IMR-90 (cell line): Measurements from ENCODE around the gene EPN2. TPM values are rescaled to one million over a fixed set of nuclear protein-coding genes. Genes with fewer than 3 reads are reported as not detected.

Experiments used
- ATAC-seq: fragments of 200-7000 bp; cut with Tn5 transposase; 2 replicates; pipeline ENCODE4 v1.9.1; 2020; ENCODE audit warnings: low read depth, mild to moderate bottlenecking, moderate library complexity
- BruUV-seq: library from RNA; stranded (reverse); fragments of 400-500 nt; replicated peaks from 2 replicates; lab custom pipeline; 2021; lab: Mats Ljungman, UMichigan
- CTCF ChIA-PET: fragments of 300-600 bp; formaldehyde crosslinking; extraction: SDS; loops from one replicate; lab custom pipeline; 2021; ENCODE audit warnings: antibody characterized with exemption; lab: Yijun Ruan, JAX
- POLR2A ChIA-PET: fragments of 300-600 bp; sonication (Branson Sonifier 250); formaldehyde crosslinking; loops from one replicate; lab custom pipeline; 2022; ENCODE audit warnings: antibody characterized with exemption; ENCODE audit not compliant: unreplicated experiment; lab: Charles Lee
- DNase-seq: peaks from one replicate; pipeline ENCODE4 v3.0.0; 2013
- H2AFZ ChIP-seq: replicated peaks from 2 replicates; pipeline ENCODE3; 2013; ENCODE audit warnings: low read length, mild to moderate bottlenecking; ENCODE audit not compliant: poor library complexity
- H2AK5ac ChIP-seq: 2 replicates; pipeline ENCODE4 v1.6.1; 2013; ENCODE audit warnings: low read depth, low read length, inconsistent platforms
- H2AK9ac ChIP-seq: replicated peaks from 2 replicates; pipeline ENCODE3; 2013; ENCODE audit warnings: mild to moderate bottlenecking, low read depth, low read length, moderate library complexity; ENCODE audit not compliant: poor library complexity
- H2BK120ac ChIP-seq: 2 replicates; pipeline ENCODE4 v1.6.1; 2013; ENCODE audit warnings: low read depth, low read length, inconsistent platforms
- H2BK15ac ChIP-seq: 3 replicates; pipeline ENCODE4 v1.6.1; 2013; ENCODE audit warnings: low read depth, low read length, inconsistent platforms
- H2BK20ac ChIP-seq: 2 replicates; pipeline ENCODE4 v1.6.1; 2013; ENCODE audit warnings: low read depth, mild to moderate bottlenecking, inconsistent platforms, low read length, moderate library complexity
- H2BK5ac ChIP-seq: 2 replicates; pipeline ENCODE4 v1.6.1; 2013; ENCODE audit warnings: mild to moderate bottlenecking, low read depth, low read length, inconsistent platforms; ENCODE audit not compliant: poor library complexity, severe bottlenecking
- H3K14ac ChIP-seq: replicated peaks from 2 replicates; pipeline ENCODE4 v1.6.1; 2013; ENCODE audit warnings: low read depth, low read length, inconsistent platforms
- H3K18ac ChIP-seq: 2 replicates; pipeline ENCODE4 v1.6.1; 2013; ENCODE audit warnings: low read depth, low read length, control low read depth
- H3K23ac ChIP-seq: 2 replicates; pipeline ENCODE4 v1.6.1; 2013; ENCODE audit warnings: low read depth, low read length, inconsistent platforms
- H3K27ac ChIP-seq: 2 replicates; pipeline ENCODE4 v1.5.1; 2013; ENCODE audit warnings: mild to moderate bottlenecking, control low read depth, low read length; ENCODE audit not compliant: insufficient read depth
- H3K27me3 ChIP-seq: 2 replicates; pipeline ENCODE4 v1.6.1; 2013; ENCODE audit warnings: low read length; ENCODE audit not compliant: control insufficient read depth, insufficient read depth
- H3K36me3 ChIP-seq: 2 replicates; pipeline ENCODE4 v1.6.1; 2013; ENCODE audit warnings: low read length, mixed read lengths; ENCODE audit not compliant: control insufficient read depth, insufficient read depth
- H3K4ac ChIP-seq: 2 replicates; pipeline ENCODE4 v1.6.1; 2013; ENCODE audit warnings: low read depth, low read length, inconsistent platforms
- H3K4me1 ChIP-seq: 2 replicates; pipeline ENCODE4 v1.6.1; 2013; ENCODE audit warnings: low read length, mixed read lengths; ENCODE audit not compliant: control insufficient read depth, insufficient read depth
- H3K4me2 ChIP-seq: 2 replicates; pipeline ENCODE4 v1.6.1; 2013; ENCODE audit warnings: low read depth, mild to moderate bottlenecking, control low read depth, low read length, moderate library complexity
- H3K4me3 ChIP-seq: 2 replicates; pipeline ENCODE4 v1.5.1; 2013; ENCODE audit warnings: low read depth, mild to moderate bottlenecking, control low read depth, low read length, moderate library complexity; ENCODE audit not compliant: insufficient read depth
- H3K56ac ChIP-seq: 2 replicates; pipeline ENCODE4 v1.6.1; 2013; ENCODE audit warnings: low read length, inconsistent platforms; ENCODE audit not compliant: insufficient read depth; ENCODE audit errors: extremely low read depth
- H3K79me1 ChIP-seq, 2 experiments: 2 replicates each; pipeline ENCODE4 v1.6.1; 2013; ENCODE audit warnings: low read length in 2 of 2, inconsistent platforms in 1 of 2, low read depth in 1 of 2
- H3K9ac ChIP-seq: 2 replicates; pipeline ENCODE4 v1.6.1; 2013; ENCODE audit warnings: low read depth, low read length, control low read depth
- H3K9me1 ChIP-seq: 2 replicates; pipeline ENCODE4 v1.6.1; 2013; ENCODE audit warnings: low read length, inconsistent platforms; ENCODE audit not compliant: insufficient read depth
- H3K9me3 ChIP-seq: 2 replicates; pipeline ENCODE4 v1.6.1; 2013; ENCODE audit warnings: low read length; ENCODE audit not compliant: control insufficient read depth, insufficient read depth
- H4K20me1 ChIP-seq: 2 replicates; pipeline ENCODE4 v1.6.1; 2013; ENCODE audit warnings: low read length, inconsistent platforms; ENCODE audit not compliant: insufficient read depth
- H4K5ac ChIP-seq: 2 replicates; pipeline ENCODE4 v1.6.1; 2013; ENCODE audit warnings: mild to moderate bottlenecking, low read depth, low read length, control low read depth
- H4K8ac ChIP-seq, 2 experiments: 2 replicates each; pipeline ENCODE4 v1.6.1; 2013; ENCODE audit warnings: low read depth in 2 of 2, low read length in 2 of 2, control low read depth in 1 of 2, inconsistent platforms in 1 of 2
- H4K91ac ChIP-seq: 2 replicates; pipeline ENCODE4 v1.6.1; 2013; ENCODE audit warnings: low read depth, low read length, inconsistent platforms; ENCODE audit not compliant: insufficient read depth
- BHLHE40 ChIP-seq: fragments of 150-350 bp; IDR thresholded peaks from 2 replicates; pipeline ENCODE4 v1.6.1; 2016; ENCODE audit warnings: mild to moderate bottlenecking, low read depth, low read length
- ELK1 ChIP-seq: fragments of 150-350 bp; IDR thresholded peaks from 2 replicates; pipeline ENCODE4 v1.6.1; 2016; ENCODE audit warnings: low read depth, mild to moderate bottlenecking, low read length, moderate library complexity, borderline replicate concordance
- MXI1 ChIP-seq: IDR thresholded peaks from 2 replicates; pipeline ENCODE4 v1.6.1; 2012; ENCODE audit warnings: low read depth, mild to moderate bottlenecking, low read length, moderate library complexity, borderline replicate concordance
- RCOR1 ChIP-seq: IDR thresholded peaks from 2 replicates; pipeline ENCODE4 v1.6.1; 2012; ENCODE audit warnings: mild to moderate bottlenecking, low read length, improper control_type of control experiment; ENCODE audit not compliant: insufficient replicate concordance
- WGBS, 2 experiments: methylation state at CpG; one replicate each; pipeline versions ENCODE4 v1.1.5 to v1.1.7; 2013; ENCODE audit warnings: missing lambda C conversion rate in 2 of 2; ENCODE audit not compliant: insufficient read length in 1 of 2; ENCODE audit errors: extremely low coverage in 2 of 2; 5-methylcytosine and 5-hydroxymethylcytosine counted together
- dilution Hi-C: fragments of 300-500 bp; cut with HindIII; formaldehyde crosslinking; loops from one replicate; pipeline ENCODE4 v1.14.3; 2018; ENCODE audit warnings: low sequenced_read_pairs; ENCODE audit not compliant: unreplicated experiment
- in situ Hi-C: fragments of 300-500 bp; cut with MboI; formaldehyde crosslinking; loops from 3 replicates; pipeline ENCODE4 v1.14.3; 2019; ENCODE audit warnings: low sequenced_read_pairs, inconsistent platforms, mixed read lengths
- intact Hi-C: fragments of 100-400 bp; cut with micrococcal nuclease; formaldehyde crosslinking; loops from 2 replicates; pipeline ENCODE4 v1.10.0; 2022
- polyA plus RNA-seq, 3 experiments: library from polyadenylated mRNA; depleted of rRNA; stranded (reverse); fragments of >200 nt; gene quantifications; 2 replicates each; pipeline ENCODE4 v1.2.3, GENCODE V29; 2012; ENCODE audit warnings: low replicate concordance in 1 of 3
- total RNA-seq: library from RNA; depleted of rRNA; stranded (reverse); fragments of >200 nt; gene quantifications from 2 replicates; pipeline ENCODE4 v1.2.3, GENCODE V29; 2012

The EPN2 gene
- total and polyA plus RNA-seq, 2 of the 4 experiments (the other 2 are of a cell fraction): 14.9 to 25.3 TPM

GRCh38 chr17:19237389-19238166 lies 412 bp downstream of the EPN2 start (continued):
- no peak for TF ChIP-seq ELK1

GRCh38 chr17:19238167-19238505 lies 970 bp downstream of the EPN2 start:
- CTCF ChIA-PET: interaction anchor here (0.9 kb wide), 1 partner anchor 125 kb away, joined by 3 read pairs; the partner anchor contains the start of gene B9D1
- H3K4me1 ChIP-seq: no peaks in the 10 kb centered on the region
- peak overlapping the region; percentile 87 for H3K14ac ChIP-seq
- H2BK5ac ChIP-seq: peak overlapping the region; percentile 69
- H3K9ac ChIP-seq: peak overlapping the region; percentile 86
- peak overlapping the region; percentile 8; the same call in 1 of the 2 replicates for H4K5ac ChIP-seq
- peak overlapping the region; percentile 84; the same call in 1 of the 2 replicates for H2AK5ac ChIP-seq
- in situ Hi-C loops: no loop called here
- DNase-seq: no peak
- TF ChIP-seq BHLHE40 (no peak), MXI1 (0 out of 2 replicates have a peak, but pooled peaks have one; percentile 5), RCOR1 (no peak)
- H3K9me3 ChIP-seq: no peaks in the 10 kb centered on the region
- H3K4me2 ChIP-seq: peak overlapping the region; percentile 100
- peak overlapping the region; percentile 54; the same call in 1 of the 2 replicates for H3K56ac ChIP-seq
- H3K79me1 ChIP-seq: peaks cover 17 to 56% of the 10 kb centered on the region in 2 experiments
- H3K4ac ChIP-seq: peak overlapping the region; percentile 90
- no TSS peak for BruUV-seq
- H3K27me3 ChIP-seq: no peaks in the 10 kb centered on the region
- H2BK120ac ChIP-seq: no peak overlapping the region
- H4K91ac ChIP-seq: peak overlapping the region; percentile 62
- H2AK9ac ChIP-seq: peak overlapping the region; percentile 100
- WGBS, 2 experiments: 0% methylated on average over 2 of the region's 21 CpGs; no CpG with 5 or more reads in 1 of the 2 experiments
- H3K36me3 ChIP-seq: peaks cover 3% of the 10 kb centered on the region
- H3K23ac ChIP-seq: peak overlapping the region; percentile 97; the same call in 1 of the 2 replicates
- peaks cover 35% of the 10 kb centered on the region for H4K20me1 ChIP-seq
- no peak overlapping the region for H2BK15ac ChIP-seq
- peak; percentile 19; the same call in 1 of the 2 replicates for ATAC-seq
- peak overlapping the region; percentile 98 for H3K4me3 ChIP-seq
- POLR2A ChIA-PET: interaction anchor here (0.5 kb wide), 1 partner anchor 774 kb away, joined by 4 read pairs; no protein-coding TSS in a partner anchor
- peak overlapping the region; percentile 95 for H2AFZ ChIP-seq
- H3K9me1 ChIP-seq: peaks cover 15% of the 10 kb centered on the region
- H2BK20ac ChIP-seq: no peak overlapping the region
- dilution Hi-C loops: no loop called here
- intact Hi-C loops: no loop called here
- H3K18ac ChIP-seq: no peak overlapping the region; the same call in 1 of the 2 replicates
- peak overlapping the region; percentile 62 to 78; a peak in 2 of 4 replicates for H4K8ac ChIP-seq
- H3K27ac ChIP-seq: peak overlapping the region; percentile 74
